Cardiac fibroblast (primary cell): Measurements from ENCODE around the gene NUAK2.
"Not testable (repeated sequence)": the region's sequence is repeated elsewhere in the genome, so short reads cannot be mapped to it uniquely, and the experiment has no call there.

Experiments used
- DNase-seq, 2 donors: peaks; one replicate each; pipeline versions ENCODE4 v3.0.0 to v3.0.0-alpha.2; 2010; ENCODE audit warnings: low read depth in 2 of 2
- H3K4me3 ChIP-seq, 2 donors: replicated peaks in 1 of 2; 1 replicate in 1 of 2; 2 replicates in 1 of 2; pipeline ENCODE4 v1.5.1; 2011; ENCODE audit warnings: low read depth in 2 of 2, low read length in 2 of 2, mild to moderate bottlenecking in 2 of 2, moderate library complexity in 1 of 2
- TF ChIP-seq, protein P1 (sequence below): IDR thresholded peaks from one replicate; pipeline ENCODE4 v1.5.1; 2011; ENCODE audit warnings: low read depth, mild to moderate bottlenecking, low read length, inconsistent platforms

Gene NUAK2

DNA sequence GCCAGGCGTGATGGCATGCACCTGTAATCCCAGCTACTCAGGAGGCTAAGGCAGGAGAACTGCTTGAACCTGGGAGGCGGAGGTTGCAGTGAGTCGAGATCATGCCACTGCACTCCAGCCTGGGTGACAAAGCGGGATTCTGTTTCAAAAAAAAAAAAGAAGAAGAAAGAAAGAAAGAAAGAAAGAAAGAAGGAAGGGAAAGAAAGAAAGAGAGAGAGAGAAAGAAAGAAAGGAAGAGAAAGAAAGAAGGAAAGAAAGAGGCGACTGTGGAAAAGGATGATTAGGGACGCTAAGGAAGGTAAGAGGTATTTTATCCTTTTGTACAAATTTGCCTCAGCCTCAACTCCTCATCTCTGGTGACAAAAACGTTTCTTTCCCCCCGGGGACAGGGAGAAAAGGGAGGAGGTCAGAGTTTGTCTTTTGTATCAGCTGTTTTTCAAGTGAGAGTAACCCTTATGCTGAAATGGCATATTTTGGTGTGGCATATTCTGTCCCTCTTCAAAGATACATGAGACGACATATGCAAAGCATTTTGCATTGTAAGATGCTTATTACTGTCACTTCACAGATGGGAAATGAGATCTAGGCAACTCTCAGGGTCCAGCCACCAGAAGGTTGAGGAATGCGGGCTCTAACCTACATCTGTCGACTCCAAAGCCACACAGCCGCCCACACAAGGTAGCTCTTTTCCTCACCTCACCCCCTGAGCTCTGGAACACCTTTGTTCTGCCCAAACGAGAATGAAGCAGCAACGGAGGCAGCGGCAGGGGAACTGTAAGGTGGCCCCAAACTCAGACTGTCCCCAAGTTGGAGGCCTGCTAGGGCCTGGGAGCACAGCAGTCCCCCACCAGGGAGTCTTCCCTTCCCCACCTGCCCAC is 38.0 kb downstream of the NUAK2 start:
- TF ChIP-seq, protein P1, sequence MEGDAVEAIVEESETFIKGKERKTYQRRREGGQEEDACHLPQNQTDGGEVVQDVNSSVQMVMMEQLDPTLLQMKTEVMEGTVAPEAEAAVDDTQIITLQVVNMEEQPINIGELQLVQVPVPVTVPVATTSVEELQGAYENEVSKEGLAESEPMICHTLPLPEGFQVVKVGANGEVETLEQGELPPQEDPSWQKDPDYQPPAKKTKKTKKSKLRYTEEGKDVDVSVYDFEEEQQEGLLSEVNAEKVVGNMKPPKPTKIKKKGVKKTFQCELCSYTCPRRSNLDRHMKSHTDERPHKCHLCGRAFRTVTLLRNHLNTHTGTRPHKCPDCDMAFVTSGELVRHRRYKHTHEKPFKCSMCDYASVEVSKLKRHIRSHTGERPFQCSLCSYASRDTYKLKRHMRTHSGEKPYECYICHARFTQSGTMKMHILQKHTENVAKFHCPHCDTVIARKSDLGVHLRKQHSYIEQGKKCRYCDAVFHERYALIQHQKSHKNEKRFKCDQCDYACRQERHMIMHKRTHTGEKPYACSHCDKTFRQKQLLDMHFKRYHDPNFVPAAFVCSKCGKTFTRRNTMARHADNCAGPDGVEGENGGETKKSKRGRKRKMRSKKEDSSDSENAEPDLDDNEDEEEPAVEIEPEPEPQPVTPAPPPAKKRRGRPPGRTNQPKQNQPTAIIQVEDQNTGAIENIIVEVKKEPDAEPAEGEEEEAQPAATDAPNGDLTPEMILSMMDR = no peak
- no peak for DNase-seq
- no peak overlapping the region for H3K4me3 ChIP-seq

DNA sequence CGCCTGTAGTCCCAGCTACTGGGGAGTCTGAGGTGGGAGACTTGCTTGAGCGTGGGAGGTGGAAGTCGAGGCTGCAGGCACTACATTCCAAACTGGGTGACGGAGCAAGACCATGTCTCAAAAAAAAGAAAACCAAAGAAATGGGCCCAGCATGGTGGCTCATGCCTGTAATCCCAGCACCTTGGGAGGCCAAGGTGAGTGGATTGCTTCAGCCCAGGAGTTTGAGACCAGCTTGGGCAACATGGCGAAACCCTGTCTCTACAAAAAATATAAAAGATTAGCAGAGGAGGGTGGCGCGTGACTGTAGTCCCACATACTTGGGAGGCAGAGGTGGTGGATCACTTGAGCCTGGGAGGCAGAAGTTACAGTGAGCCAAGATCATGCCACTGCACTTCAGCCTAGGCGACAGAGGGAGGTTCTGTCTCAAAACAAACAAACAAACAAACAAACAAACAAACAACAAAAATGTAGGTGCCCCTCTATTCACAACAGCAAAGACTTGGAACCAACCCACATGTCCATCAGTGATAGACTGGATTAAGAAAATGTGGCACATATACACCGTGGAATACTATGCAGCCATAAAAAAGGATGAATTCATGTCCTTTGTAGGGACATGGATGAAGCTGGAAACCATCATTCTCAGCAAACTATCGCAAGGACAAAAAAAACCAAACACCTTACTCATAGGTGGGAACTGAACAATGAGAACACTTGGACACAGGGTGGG is 40.7 kb downstream of the NUAK2 start:
- H3K4me3 ChIP-seq, DNase-seq: not testable (repeated sequence)

DNA sequence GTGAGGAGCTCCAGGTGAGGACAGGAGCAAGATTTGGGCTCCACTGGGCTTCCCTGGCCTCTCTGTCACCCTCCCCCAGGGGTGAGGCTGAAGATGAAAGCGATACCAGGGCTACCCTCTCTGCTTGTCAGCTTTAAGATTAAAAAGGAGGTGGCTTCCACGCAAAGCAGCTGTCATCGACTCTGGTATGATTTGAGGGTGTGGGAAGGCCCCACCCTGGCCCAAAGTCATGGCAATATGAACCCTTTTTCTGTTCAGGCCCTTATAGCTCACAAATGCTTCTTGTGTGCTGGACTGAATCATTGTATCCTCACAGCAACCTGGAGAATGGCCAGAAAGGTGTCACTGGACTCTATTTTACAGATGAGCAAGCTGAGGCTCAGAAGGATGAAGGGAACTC is 41.6 kb downstream of the NUAK2 start:
- TF ChIP-seq, protein P1 = no peak
- no peak overlapping the region for H3K4me3 ChIP-seq
- DNase-seq = no peak

DNA sequence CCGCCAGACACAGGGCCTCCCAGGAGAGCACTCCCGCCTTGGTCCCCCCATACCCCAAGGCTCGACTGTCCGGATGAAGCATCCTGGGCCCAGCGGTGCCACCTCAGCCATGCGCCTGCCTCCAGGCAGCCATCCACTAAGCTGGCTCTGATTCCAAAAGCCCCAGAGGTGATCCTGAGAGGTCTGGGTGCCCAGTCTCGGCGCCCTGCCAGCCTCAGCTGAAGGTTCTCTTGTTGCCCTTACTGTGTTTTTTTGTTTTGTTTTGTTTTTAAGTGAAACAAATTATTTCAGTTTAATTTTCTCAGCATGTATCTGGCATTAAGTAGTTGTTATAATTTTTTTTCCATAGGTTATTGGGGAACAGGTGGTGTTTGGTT is 44.9 kb downstream of the NUAK2 start:
- no peak for DNase-seq
- TF ChIP-seq, protein P1 = no peak
- H3K4me3 ChIP-seq = no peak overlapping the region

DNA sequence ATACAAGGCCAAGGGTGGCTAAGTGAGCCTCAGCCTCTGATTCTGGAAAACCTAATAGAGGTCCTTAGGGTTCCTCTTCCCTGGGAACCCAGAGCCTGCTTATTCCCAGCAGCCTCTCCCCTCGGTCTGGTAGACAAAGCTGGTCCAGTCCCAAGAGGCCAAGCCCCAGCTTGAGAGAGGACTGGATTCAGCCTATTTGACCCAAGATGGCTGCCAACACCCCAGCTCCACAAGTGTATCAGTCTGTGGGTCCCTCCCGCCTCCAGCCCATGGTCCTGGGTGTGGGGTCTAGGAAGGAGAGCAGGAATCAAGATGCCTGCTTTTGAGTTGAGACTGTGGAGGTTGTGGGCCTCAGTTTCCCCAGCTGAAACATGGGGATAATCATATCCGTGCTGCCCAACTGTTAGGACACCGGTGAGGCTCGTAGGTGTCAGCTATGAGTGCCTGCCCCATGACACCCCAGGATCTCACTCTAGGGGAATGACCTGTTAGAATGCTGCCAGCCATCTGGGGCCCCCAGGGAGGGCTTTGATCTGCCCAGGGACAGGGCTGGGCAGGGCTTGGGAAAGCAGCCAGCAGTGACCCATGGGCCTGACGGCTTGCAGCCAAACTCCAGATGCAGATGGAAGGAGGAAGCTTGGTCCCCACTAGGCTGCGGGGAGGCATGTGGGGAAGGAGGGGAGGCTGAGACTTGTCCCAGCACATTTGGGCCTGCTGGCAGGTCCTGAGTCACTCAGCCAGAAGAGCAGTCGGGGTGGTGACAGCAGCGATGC is 45.4 kb downstream of the NUAK2 start:
- TF ChIP-seq, protein P1 = no peak
- no peak overlapping the region for H3K4me3 ChIP-seq
- no peak for DNase-seq

DNA sequence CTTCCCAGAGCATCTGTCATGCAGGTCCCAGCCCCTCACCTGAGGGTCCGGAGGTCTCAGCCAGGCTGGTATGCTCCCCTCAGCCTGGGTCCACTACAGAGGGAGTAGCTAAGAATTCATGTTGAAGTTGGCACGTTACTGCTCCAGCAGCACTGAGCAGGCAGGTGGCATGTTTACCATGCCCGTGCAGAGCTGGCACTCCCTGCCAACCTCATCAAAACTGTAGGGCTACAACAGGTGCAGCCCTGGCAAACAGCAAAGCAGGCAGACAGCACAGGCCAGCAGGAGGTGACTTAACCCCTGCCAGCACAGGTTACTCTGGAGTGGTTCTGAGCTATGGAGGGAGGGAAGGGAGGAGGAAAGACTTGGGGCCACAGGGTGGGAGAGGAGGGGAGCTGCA is 46.4 kb downstream of the NUAK2 start:
- DNase-seq = no peak
- TF ChIP-seq, protein P1 = no peak
- no peak overlapping the region for H3K4me3 ChIP-seq
